Neuron (in vitro differentiated cells): ENCODE measurements around the gene ALPL.
"Not testable (repeated sequence)": the region's sequence is repeated elsewhere in the genome, so short reads cannot be mapped to it uniquely, and the experiment has no call there.

Source experiments
- H2AFZ ChIP-seq: one replicate; pipeline ENCODE4 v1.6.1; 2013; ENCODE audit warnings: low read depth, mild to moderate bottlenecking, inconsistent platforms, low read length, moderate library complexity
- H3K27me3 ChIP-seq: one replicate; pipeline ENCODE4 v1.6.1; 2013; ENCODE audit warnings: low read length; ENCODE audit not compliant: insufficient read depth
- H3K36me3 ChIP-seq: one replicate; pipeline ENCODE4 v1.6.1; 2013; ENCODE audit warnings: low read length; ENCODE audit not compliant: insufficient read depth
- H3K4me1 ChIP-seq: one replicate; pipeline ENCODE4 v1.6.1; 2013; ENCODE audit warnings: low read length; ENCODE audit not compliant: insufficient read depth
- H3K4me3 ChIP-seq: 2 replicates; pipeline ENCODE4 v1.5.1; 2013; ENCODE audit warnings: mild to moderate bottlenecking, low read length, moderate library complexity
- H3K9me3 ChIP-seq: one replicate; pipeline ENCODE4 v1.6.1; 2013; ENCODE audit warnings: low read length

The ALPL gene

DNA sequence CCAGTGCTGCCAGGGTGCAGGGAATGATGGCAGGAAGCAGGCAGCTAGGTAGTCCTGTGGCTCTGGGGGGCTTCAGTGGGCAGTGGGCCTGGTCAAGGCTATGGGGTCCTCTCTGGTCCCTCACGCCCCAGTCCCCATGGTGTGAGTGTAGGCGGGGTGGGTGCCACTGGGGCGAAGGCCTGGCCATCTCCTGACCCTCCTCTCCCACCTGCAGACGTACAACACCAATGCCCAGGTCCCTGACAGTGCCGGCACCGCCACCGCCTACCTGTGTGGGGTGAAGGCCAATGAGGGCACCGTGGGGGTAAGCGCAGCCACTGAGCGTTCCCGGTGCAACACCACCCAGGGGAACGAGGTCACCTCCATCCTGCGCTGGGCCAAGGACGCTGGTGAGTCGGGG, 53.7 kb downstream of the ALPL start:
- no peaks in the 10 kb centered on the region for H3K27me3 ChIP-seq
- H3K36me3 ChIP-seq, result no peaks in the 10 kb centered on the region
- H3K4me3 ChIP-seq, result no peak overlapping the region
- H2AFZ ChIP-seq, result no peak overlapping the region
- no peaks in the 10 kb centered on the region for H3K9me3 ChIP-seq
- H3K4me1 ChIP-seq, result no peaks in the 10 kb centered on the region

DNA sequence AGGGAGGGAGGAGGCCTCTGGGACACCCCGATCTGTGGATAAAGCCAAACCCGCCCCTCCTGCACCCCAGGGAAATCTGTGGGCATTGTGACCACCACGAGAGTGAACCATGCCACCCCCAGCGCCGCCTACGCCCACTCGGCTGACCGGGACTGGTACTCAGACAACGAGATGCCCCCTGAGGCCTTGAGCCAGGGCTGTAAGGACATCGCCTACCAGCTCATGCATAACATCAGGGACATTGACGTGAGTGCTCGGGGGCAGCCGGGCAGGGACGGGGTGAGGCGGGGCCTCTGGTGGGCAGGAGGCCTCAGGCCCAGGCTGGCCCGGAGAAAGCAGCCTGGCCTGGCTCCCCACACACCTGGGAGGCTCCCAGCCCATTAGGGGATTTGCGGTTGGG, 54.7 kb downstream of the ALPL start:
- Histone ChIP-seq H2AFZ (no peak overlapping the region), H3K36me3 (no peaks in the 10 kb centered on the region), H3K27me3 (no peaks in the 10 kb centered on the region), H3K4me1 (no peaks in the 10 kb centered on the region), H3K4me3 (no peak overlapping the region), H3K9me3 (no peaks in the 10 kb centered on the region)

DNA sequence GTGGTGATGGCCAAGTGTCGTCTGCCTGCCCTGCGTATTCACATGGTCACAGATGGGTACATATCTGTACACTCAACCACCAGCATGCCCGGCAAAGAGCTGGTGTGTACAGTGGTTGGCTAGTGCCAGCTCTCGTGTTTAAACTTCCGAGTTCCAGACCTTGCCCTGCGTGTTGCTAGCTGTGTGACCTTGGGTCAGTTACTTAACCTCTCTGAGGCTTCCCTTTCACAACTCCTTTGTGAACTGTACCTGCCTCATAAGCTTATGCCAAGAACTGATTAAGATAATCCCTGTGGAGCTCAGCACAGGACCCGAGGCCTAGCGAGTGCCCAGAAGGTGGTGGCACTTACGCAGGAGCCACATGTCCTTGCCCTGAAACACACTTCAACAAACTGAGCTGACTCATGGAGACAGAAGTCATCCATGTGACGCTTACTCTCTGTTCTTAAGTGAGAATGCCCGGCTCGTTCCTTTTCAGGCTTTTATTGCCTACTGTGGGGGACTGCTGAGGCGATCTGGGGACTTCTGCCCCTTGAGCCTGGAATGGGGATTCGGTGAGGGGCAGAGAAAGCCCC, 55.4 kb downstream of the ALPL start:
- Histone ChIP-seq H3K27me3 (no peaks in the 10 kb centered on the region), H3K4me3 (no peak overlapping the region), H3K4me1 (no peaks in the 10 kb centered on the region), H2AFZ (no peak overlapping the region), H3K36me3 (no peaks in the 10 kb centered on the region), H3K9me3 (no peaks in the 10 kb centered on the region)

DNA sequence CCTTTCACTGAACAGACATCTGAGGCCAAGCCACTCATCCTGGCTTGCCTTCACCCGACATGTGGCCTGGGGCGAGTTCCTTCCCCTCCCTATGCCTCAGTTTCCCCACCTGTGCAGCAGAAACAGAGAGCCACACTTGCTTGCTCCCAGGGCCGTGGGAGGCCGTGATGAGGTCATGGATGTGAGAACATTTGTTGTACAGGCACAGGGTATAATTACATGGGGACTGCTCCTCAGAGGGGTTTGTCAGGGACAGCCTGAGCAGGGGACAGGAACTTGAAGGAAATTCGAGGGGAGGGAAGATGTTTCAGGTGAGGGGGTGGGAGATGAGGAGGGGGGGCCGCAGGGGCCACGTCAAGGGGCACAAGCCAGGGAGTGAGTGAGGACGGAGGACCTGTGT, 56.1 kb downstream of the ALPL start:
- no peaks in the 10 kb centered on the region for H3K36me3 ChIP-seq
- H3K27me3 ChIP-seq, result no peaks in the 10 kb centered on the region

DNA sequence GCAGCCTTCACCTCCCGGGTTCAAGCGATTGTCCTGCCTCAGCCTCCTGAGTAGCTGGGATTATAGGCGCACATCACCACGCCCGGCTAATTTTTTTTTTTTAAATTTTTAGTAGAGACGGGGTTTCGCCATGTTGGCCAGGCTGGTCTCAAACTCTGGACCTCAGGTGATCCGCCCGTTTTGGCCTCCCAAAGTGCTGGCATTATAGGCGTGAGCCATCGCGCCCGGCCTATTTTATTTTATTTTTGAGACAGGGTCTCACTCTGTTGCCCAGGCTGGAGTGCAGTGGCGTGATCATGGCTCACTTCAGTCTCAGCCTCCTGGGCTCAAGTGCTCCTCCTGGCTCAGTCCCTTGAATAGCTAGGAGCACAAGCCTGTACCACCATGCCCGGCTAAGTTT, 57.1 kb downstream of the ALPL start:
- H3K4me1 ChIP-seq, H3K4me3 ChIP-seq, H2AFZ ChIP-seq, H3K36me3 ChIP-seq, H3K9me3 ChIP-seq, H3K27me3 ChIP-seq: not testable (repeated sequence)

More for the DNA sequence above, 56.1 kb downstream of the ALPL start:
- Histone ChIP-seq H3K9me3 (no peaks in the 10 kb centered on the region), H3K4me3 (no peak overlapping the region), H3K4me1 (no peaks in the 10 kb centered on the region), H2AFZ (no peak overlapping the region)

DNA sequence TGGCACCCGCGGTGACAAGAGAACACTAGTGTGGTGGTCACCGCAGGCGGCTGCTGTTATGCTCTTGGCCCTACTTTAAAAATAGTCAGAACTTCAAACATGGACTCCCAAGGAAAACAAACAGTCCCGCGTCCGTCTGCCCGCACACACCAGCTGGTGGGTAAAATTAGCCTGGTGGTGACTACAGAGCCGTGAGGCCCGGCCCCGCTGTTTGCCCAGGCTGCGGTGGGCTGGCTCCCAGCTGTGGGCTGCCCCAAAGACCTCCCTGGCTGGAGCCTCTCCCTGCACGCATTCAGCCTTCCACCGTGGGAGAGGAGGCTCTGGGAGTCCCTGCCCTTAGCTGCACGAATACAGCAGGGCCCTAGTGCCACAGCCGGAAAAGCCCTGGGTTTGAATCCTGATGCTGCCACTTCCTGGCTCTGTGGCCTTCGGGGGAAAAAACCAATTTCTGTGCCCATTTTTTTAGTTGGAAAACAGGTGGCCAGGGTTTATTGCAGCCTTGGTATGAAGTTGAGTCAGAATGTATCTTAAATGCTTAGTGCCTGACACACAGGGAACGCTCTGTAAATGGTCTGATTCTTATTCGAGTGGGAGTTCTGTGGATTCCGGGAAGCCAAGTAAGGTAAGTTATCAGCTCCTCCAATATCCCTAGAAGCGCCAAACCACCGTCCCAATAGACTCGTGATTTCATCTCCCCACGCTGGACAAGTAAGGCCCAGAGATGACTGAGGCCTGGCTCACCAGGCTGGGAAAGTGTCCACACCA, 58.2 kb downstream of the ALPL start:
- no peaks in the 10 kb centered on the region for H3K36me3 ChIP-seq
- H3K27me3 ChIP-seq, result no peaks in the 10 kb centered on the region
- no peak overlapping the region for H2AFZ ChIP-seq
- H3K4me1 ChIP-seq, result no peaks in the 10 kb centered on the region
- no peak overlapping the region for H3K4me3 ChIP-seq
- no peaks in the 10 kb centered on the region for H3K9me3 ChIP-seq

DNA sequence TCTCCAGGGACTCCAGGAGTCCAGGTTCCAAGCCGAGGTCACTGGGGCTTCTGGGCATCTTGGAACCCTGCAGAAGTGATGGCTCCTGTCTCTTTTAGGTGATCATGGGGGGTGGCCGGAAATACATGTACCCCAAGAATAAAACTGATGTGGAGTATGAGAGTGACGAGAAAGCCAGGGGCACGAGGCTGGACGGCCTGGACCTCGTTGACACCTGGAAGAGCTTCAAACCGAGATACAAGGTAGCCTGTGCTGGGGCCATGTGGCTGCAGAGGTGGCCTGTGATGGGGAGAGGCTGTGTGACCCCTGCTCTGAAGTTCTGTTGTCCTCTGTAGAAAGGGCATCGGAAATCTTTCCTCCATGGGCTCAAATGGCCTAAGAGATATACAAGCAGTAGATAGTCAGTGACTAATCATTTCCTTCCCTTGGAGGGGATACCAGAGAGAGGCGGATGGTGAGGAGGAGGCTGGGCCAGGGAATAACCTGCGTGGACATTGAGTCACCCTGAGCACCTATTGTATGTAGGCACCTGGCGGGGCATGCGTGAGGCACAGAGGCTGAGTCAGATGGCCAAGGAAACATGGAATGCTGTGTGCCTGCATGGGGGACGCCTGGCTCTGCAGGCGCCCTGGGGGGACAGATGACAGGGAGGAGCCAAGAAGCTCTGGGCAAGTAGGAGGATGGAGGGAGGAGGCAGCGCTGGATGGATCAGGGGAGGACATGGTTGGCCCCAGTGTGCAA, 59.0 kb downstream of the ALPL start:
- Histone ChIP-seq H3K4me3 (no peak overlapping the region), H3K4me1 (no peaks in the 10 kb centered on the region), H3K27me3 (no peaks in the 10 kb centered on the region), H3K9me3 (no peaks in the 10 kb centered on the region), H2AFZ (no peak overlapping the region), H3K36me3 (no peaks in the 10 kb centered on the region)

DNA sequence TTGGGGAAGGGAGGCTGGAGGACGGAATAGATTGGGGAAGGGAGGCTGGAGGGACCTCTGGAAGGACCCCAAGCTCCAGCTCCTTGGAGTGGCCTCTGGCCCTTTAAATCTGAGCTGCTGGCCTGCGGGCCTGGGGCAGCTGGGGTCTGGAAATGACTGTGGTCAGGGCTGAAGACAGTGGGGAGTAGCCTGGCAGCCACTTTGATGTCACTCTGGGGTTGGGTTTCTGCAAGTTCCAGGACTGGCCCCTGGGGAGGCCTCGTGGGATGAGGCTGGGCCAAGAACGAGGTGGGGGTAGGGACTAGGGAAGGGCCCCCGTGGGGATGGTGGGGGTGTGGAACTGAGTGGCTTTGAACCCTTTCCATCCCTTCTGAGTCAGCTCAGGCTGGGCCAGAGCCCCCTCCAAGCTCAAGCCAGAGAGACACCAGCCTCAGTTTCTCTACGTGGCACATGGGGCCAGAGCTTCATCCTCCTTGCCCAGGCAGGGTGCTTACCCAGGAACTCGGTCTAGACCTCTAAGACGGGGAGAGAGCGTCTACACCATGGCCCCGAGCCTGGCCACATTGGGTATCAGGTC, 59.7 kb downstream of the ALPL start:
- H3K4me1 ChIP-seq, result no peaks in the 10 kb centered on the region
- no peaks in the 10 kb centered on the region for H3K27me3 ChIP-seq
- no peak overlapping the region for H2AFZ ChIP-seq
- H3K4me3 ChIP-seq, result no peak overlapping the region
- no peaks in the 10 kb centered on the region for H3K36me3 ChIP-seq
- H3K9me3 ChIP-seq, result no peaks in the 10 kb centered on the region

DNA sequence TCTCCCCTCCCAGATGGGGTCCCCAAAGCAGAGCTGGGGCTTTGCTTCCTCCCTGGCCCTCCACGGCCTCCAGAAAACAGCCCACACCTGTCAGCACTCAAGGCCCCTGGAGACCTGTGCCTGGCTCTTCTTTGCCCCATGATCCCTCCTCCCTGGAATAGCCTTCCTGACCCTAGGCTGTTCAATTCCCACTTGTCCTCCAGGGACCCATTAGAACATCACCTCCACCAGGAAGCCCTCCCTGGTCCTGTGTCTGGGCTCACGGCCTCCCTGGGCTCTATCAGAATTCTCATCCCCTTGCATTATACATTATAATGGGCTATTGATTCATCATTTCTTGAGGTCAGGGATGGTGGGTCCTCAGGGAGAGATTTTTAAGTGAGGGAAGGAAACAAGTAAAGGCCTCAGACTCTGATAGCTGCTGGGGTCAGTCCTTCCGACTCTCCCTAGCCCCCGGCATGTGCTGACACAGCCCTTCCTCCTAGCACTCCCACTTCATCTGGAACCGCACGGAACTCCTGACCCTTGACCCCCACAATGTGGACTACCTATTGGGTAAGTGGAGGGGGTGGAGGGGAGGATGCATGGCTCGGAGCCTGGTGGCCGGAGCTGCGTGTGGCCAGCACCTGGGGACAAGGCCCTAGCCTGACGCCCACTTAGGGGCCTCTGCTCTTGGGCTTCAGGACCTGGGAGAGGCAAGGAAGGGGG, 60.8 kb downstream of the ALPL start:
- no peaks in the 10 kb centered on the region for H3K9me3 ChIP-seq
- peaks cover 7% of the 10 kb centered on the region for H3K4me1 ChIP-seq
- no peak overlapping the region for H2AFZ ChIP-seq
- no peak overlapping the region for H3K4me3 ChIP-seq
- H3K36me3 ChIP-seq, result no peaks in the 10 kb centered on the region
- no peaks in the 10 kb centered on the region for H3K27me3 ChIP-seq

DNA sequence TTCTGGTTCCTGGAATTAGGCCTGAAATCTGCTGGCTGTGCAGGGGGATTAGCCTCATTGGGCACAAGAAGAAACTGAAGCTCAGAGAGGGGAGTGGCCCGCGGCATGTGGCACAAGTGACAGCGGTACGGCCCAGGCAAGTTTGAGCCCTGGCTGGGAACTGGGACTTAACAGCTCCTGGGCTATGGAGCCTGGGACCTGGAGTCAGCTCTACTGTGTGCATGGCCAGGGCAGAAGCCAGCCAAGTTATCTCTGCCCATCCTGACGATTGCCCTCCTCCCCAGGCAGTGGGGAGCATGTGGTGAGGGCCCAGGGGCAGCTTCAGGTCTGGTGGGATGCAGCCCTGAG, 61.3 kb downstream of the ALPL start:
- no peaks in the 10 kb centered on the region for H3K27me3 ChIP-seq
- H3K36me3 ChIP-seq, result no peaks in the 10 kb centered on the region
- H3K4me1 ChIP-seq, result peaks cover 7% of the 10 kb centered on the region
- no peaks in the 10 kb centered on the region for H3K9me3 ChIP-seq
- no peak overlapping the region for H3K4me3 ChIP-seq
- H2AFZ ChIP-seq, result no peak overlapping the region

DNA sequence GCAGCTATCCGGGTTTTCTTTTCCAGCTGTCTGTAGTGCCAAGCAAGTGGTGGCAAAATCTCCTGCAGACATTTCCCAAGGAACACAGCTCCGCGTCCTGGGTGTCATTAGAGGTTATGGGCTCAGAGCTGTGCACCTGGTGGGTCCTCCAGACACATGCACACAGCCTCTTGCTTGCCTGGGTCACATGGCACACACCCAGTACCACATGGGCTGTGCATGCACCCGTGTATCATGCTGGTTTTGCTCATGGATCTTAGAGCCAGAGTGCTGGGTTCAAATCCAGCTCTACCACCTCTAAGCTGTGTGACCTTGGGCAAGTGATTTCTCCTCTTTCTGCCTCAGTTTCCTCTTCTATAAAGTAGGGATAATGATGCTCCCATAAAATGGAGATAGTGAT, 61.7 kb downstream of the ALPL start:
- no peaks in the 10 kb centered on the region for H3K36me3 ChIP-seq
- H3K27me3 ChIP-seq, result no peaks in the 10 kb centered on the region
- H2AFZ ChIP-seq, result no peak overlapping the region
- H3K9me3 ChIP-seq, result no peaks in the 10 kb centered on the region
- H3K4me1 ChIP-seq, result peaks cover 7% of the 10 kb centered on the region
- no peak overlapping the region for H3K4me3 ChIP-seq

DNA sequence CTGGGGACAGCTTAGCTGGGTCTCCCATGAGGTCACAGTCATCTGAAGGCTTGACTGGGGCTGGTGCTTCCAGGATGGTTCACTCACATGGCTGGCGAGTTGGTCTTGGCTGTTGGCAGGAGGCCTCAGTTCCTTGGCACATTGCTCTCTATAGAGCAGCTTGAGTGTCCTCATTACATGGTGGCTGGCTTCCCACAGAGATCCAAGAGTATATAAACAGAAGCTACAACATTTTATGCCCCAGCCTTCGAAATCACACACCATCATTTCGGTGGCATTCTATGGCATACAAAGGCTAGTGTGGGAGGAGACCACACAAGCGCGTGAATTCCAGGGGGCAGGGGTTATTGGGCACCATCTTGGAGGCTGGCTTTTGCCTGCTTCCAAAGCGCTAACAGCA, 63.0 kb downstream of the ALPL start:
- no peak overlapping the region for H2AFZ ChIP-seq
- H3K36me3 ChIP-seq, result no peaks in the 10 kb centered on the region
- H3K4me1 ChIP-seq, result peaks cover 7% of the 10 kb centered on the region
- no peaks in the 10 kb centered on the region for H3K9me3 ChIP-seq
- H3K27me3 ChIP-seq, result no peaks in the 10 kb centered on the region
- no peak overlapping the region for H3K4me3 ChIP-seq

DNA sequence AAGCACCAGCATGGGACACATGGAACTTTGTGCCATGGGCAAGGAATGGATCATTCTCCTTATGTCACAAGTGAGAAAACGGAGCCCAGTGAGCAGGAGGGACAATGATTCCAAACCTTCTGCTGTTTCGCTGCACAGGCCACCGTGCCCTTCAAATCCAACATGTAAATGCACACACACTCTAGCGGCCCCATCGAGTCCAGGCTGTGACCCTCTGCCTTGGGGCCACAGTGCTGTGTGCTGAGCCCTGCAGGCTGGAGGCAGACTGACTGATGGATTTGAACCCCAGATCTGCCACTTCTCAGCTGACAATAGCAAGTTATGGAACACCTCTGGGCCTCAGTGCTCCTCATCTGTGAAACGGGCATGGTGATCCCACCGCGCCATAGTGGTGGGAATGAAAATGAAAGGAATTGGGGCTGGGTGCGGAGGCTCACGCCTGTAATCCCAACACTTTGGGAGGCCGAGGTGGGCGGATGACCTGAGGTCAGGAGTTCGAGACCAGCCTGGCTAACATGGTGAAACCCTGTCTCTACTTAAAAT, 63.6 kb downstream of the ALPL start:
- H2AFZ ChIP-seq, result no peak overlapping the region
- no peaks in the 10 kb centered on the region for H3K9me3 ChIP-seq
- H3K4me3 ChIP-seq, result no peak overlapping the region
- H3K36me3 ChIP-seq, result no peaks in the 10 kb centered on the region
- no peaks in the 10 kb centered on the region for H3K27me3 ChIP-seq
- H3K4me1 ChIP-seq, result peaks cover 7% of the 10 kb centered on the region
